Kidney (tissue), 22 donors: ENCODE measurements around the gene MPPED1. TPM values are rescaled to one million over a fixed set of nuclear protein-coding genes. Genes with fewer than 3 reads are reported as not detected.
A peak's percentile ranks its signal among the peaks of the same experiment; 100 is the strongest.

ENCODE experiments used
- DNase-seq, 5 donors: peaks; one replicate each; pipeline ENCODE4 v3.0.0-alpha.2; 2013 to 2020
- FAIRE-seq: peaks from 2 replicates; lab custom pipeline; 2012; peaks lifted over from hg19 to GRCh38; lab: Jason Lieb, UNC
- H3K27ac ChIP-seq, 2 donors: one replicate each; pipeline ENCODE4 v1.7.0; 2013; ENCODE audit warnings: low read depth in 2 of 2, low read length in 2 of 2, inconsistent platforms in 1 of 2
- H3K27me3 ChIP-seq: one replicate; pipeline ENCODE4 v1.7.1; 2013; ENCODE audit warnings: low read length, inconsistent platforms; ENCODE audit not compliant: control insufficient read depth, insufficient read depth
- H3K36me3 ChIP-seq, 3 donors: one replicate each; pipeline versions ENCODE4 v1.7.0 to v1.7.1; 2013; ENCODE audit warnings: low read length in 3 of 3, control low read depth in 1 of 3, inconsistent platforms in 1 of 3; ENCODE audit not compliant: insufficient read depth in 3 of 3, control insufficient read depth in 2 of 3
- H3K4me1 ChIP-seq, 3 donors: one replicate each; pipeline versions ENCODE4 v1.7.0 to v1.7.1; 2013; ENCODE audit warnings: low read length in 3 of 3, inconsistent platforms in 1 of 3, low read depth in 1 of 3; ENCODE audit not compliant: control insufficient read depth in 2 of 3, insufficient read depth in 2 of 3
- H3K4me3 ChIP-seq, 3 donors: one replicate each; pipeline versions ENCODE4 v1.7.0 to v1.8.1; 2013; ENCODE audit warnings: low read length in 3 of 3, control low read depth in 1 of 3, inconsistent platforms in 1 of 3
- H3K9ac ChIP-seq, 3 donors: one replicate each; pipeline versions ENCODE4 v1.7.0 to v1.7.1; 2013; ENCODE audit warnings: low read length in 3 of 3, control low read depth in 1 of 3, inconsistent platforms in 1 of 3
- H3K9me3 ChIP-seq, 3 donors: one replicate each; pipeline versions ENCODE4 v1.7.0 to v1.7.1; 2013; ENCODE audit warnings: low read length in 3 of 3, control low read depth in 1 of 3, inconsistent platforms in 1 of 3; ENCODE audit not compliant: control insufficient read depth in 2 of 3, insufficient read depth in 1 of 3
- CTCF ChIP-seq: IDR thresholded peaks from 3 replicates; pipeline ENCODE4 v1.5.1; 2012; ENCODE audit warnings: mild to moderate bottlenecking, moderate library complexity, borderline replicate concordance; ENCODE audit not compliant: insufficient read depth; ENCODE audit errors: extremely low read depth
- intact Hi-C: fragments of 100-400 bp; cut with DNase I; formaldehyde crosslinking; loops from one replicate; pipeline ENCODE4 v1.11.1; 2022
- long read RNA-seq, 10 donors: library from polyadenylated mRNA in 1 of 10; unstranded in 1 of 10; transcript quantifications; one replicate each; pipeline ENCODE4 v2.0.0 and lab custom pipeline, GENCODE V29; 2021 to 2026
- polyA plus RNA-seq: library from polyadenylated mRNA; stranded (reverse); fragments of 350-450 nt; fragmentation: Illumina TruSeq; extraction: RNeasy Lipid Tissue Mini Kit (QIAGEN cat#74804); gene quantifications from one replicate; pipeline ENCODE4 v1.2.3, GENCODE V29; 2014; ENCODE audit warnings: low read depth, low replicate concordance; ENCODE audit not compliant: insufficient read depth
- total RNA-seq: library from RNA; stranded (reverse); fragmentation: NEBNext Ultra II Directional; extraction: Animal tissue kit (Norgen Biotek cat#: 25700); gene quantifications from one replicate; pipeline ENCODE4 v1.2.1, GENCODE V29; 2021
- donor health status: control.
- donor health status: control.
- donor health status: control.
- donor health status: control.
- donor health status: control.
- donor health status: DM: yes; HTN: yes; CAD: no.
- donor health status: Normal renal cell carcinoma (clear cell type).

Gene MPPED1
- not detected for total RNA-seq
- not detected for polyA plus RNA-seq
- long read RNA-seq, donor 1 = 0 reads
- long read RNA-seq, donor 2 = 0 reads
- long read RNA-seq, donor 3 = 0 reads
- long read RNA-seq, donor 4 = 0 reads
- long read RNA-seq, donor 5 = 0 reads
- long read RNA-seq, donor 6 = 0 reads
- long read RNA-seq, donor 7 = 0 reads
- long read RNA-seq, donor 8 = 0 reads
- long read RNA-seq, donor 9 = 0 reads
- long read RNA-seq, donor 10 = 0 reads

DNA sequence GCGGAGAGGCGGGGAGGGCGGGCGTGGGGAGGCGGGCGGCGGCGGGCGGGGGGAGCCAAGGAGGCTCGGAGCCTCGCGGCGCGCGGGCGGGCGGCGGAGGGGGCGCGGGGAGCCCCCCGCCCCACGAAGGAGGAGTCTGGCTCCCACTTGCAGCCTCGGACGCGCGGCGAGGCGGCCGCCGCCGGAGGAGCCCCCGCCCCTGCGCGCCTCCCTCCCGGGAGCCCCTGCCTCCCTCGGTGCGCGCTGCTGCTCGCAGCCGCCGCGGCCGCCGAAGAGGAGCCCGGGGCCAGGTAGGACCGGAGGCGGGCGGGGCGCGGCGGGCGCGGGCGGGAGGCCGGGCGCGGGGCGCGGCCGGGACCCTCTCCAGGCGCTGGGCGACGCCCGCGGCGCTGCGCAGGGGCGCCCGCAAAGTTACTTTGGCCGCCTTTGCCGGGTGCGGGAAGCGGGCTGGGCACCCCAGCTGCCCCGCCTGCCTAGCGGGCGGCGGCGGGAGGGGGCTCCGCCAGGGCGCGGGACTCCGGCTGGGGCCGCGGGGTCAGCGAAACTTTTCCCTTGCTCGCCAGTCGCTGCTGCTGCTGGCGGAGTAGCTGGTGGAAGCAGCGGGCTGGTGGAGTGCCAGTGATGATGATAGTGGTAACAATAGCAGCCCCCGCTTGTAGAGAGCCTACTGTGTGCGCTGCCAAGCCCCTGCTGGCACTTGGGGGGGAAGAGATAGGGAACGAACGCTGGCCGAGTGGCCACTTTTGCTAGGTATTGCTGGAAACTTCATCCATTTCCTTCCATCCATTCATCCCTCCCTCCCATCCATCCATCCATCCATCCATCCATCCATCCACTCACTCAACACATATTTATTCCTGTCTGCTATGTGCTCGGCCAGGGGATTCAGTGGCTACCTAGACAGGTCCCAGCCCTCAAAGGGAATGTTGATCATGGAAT is at the start of gene MPPED1:
Gene MPPED1, plus strand, starts transcription at position 146 of the 939 bp plus-strand sequence. CDS start 12,972 bp downstream, outside the sequence.
- FAIRE-seq (no peak), DNase-seq (peak in 1 of 5 donors; percentile 45)
- no peak for TF ChIP-seq CTCF
- Histone ChIP-seq H3K4me3 (no peak within 1 kb of the TSS), H3K4me1 (no peaks in the 10 kb centered on the region), H3K9ac (no peak within 1 kb of the TSS), H3K9me3 (no peaks in the 10 kb centered on the region), H3K27me3 (peaks cover 9% of the 10 kb centered on the region), H3K36me3 (no peaks in the 10 kb centered on the region), H3K27ac (no peak within 1 kb of the TSS)
- intact Hi-C loops = no loop called here

DNA sequence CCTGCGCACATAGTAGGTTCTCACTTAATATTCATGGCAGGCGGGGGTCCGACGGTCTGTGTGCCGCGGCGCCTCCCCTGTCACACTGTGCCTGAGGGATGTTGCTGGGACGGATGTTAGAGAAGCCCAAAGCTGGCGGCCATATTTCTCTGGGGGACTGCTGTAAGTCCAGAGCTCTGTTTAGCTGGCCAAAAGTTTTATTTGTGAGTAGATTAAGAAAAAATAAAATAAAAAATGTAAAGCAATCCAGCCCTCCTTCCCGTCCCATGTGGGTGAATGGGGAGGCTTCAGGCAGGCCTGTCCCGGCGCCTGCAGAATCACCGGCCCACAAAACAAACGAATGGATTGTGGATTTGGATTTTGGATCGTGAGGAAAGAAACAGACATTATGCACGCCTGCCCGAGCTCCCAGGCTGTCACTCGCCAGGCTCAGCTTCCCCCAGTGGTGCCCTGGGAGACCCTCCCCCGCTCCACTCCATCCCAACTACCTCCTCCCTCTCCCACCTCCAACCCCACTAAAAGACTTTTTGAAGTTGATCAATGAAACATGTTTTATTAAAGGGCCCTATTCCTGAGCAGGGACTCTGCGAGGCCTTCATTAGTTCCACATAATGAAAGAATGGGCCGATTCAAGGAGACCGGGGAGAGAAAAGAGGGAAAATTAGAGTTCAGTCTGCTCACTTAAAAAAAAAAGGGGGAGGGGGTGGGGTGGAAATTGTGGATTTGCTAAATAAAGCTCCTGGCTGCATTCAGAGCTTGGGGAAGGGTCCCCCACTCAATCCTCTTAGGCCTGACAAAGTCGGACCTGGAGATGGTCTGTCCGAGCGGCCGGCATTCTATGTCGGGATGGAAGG is 48.3 kb upstream of the MPPED1 start:
- no peaks in the 10 kb centered on the region for H3K9me3 ChIP-seq
- no peaks in the 10 kb centered on the region for H3K4me1 ChIP-seq
- FAIRE-seq (no peak), DNase-seq (peak in 2 of 5 donors; percentile 34 to 54)
- no peak overlapping the region for H3K27ac ChIP-seq
- no peak overlapping the region for H3K4me3 ChIP-seq
- H3K36me3 ChIP-seq = no peaks in the 10 kb centered on the region
- intact Hi-C loops = no loop called here
- H3K27me3 ChIP-seq = no peaks in the 10 kb centered on the region
- no peak overlapping the region for H3K9ac ChIP-seq
- no peak for TF ChIP-seq CTCF

GRCh38 chr22:43364169-43364435 is 47.7 kb upstream of the MPPED1 start:
- no peak overlapping the region for H3K4me3 ChIP-seq
- DNase-seq (no peak), FAIRE-seq (no peak)
- H3K27me3 ChIP-seq = no peaks in the 10 kb centered on the region
- intact Hi-C loops = no loop called here
- no peaks in the 10 kb centered on the region for H3K36me3 ChIP-seq
- H3K27ac ChIP-seq = no peak overlapping the region
- H3K4me1 ChIP-seq = no peaks in the 10 kb centered on the region
- H3K9ac ChIP-seq = no peak overlapping the region
- TF ChIP-seq CTCF = no peak
- H3K9me3 ChIP-seq = no peaks in the 10 kb centered on the region
